ENCODE data around the gene UBTD1.
"Not testable (repeated sequence)": the region's sequence is repeated elsewhere in the genome, so short reads cannot be mapped to it uniquely, and the experiment has no call there.

The UBTD1 gene, protein sequence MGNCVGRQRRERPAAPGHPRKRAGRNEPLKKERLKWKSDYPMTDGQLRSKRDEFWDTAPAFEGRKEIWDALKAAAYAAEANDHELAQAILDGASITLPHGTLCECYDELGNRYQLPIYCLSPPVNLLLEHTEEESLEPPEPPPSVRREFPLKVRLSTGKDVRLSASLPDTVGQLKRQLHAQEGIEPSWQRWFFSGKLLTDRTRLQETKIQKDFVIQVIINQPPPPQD

DNA sequence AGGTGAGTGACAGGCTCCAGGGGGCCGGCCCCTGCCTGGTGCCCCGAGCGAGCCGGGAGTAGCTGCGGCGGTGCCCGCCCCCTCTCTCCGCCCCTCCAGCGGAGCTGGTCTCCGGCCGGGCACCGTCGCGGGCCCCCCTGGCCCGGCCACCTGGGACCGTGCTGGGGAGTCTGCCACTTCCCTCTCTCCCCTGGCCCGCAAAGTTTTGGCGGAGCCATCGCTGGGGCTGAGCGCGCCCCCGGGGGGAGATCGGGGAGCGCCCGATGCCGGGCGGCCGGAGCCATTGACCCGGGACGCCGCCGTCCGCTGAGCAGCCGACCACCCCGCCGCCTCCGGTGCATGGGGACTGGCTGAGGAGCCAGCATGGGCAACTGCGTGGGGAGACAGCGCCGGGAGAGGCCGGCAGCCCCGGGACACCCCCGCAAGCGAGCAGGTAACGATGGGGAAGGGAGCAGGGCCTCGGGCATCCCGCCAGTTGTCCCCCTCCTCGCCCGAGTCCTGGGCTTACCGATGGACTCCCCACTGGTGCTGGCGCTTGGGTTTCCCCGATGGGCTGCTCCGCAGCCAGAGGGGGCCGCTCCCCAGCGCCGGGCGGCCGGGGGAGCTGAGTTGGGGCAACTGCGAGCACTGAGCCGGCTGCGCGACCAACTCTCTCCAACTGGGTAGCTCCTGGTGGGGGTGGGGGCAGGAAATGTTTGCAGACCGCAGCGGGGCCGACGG lies at the start of gene UBTD1:
TSS of gene UBTD1 (plus strand) at position 84 of the 720 bp plus-strand sequence. CDS start at position 364, 280 bp downstream.
- no peak for DNase-seq (ENCODE audit: low read depth)

DNA sequence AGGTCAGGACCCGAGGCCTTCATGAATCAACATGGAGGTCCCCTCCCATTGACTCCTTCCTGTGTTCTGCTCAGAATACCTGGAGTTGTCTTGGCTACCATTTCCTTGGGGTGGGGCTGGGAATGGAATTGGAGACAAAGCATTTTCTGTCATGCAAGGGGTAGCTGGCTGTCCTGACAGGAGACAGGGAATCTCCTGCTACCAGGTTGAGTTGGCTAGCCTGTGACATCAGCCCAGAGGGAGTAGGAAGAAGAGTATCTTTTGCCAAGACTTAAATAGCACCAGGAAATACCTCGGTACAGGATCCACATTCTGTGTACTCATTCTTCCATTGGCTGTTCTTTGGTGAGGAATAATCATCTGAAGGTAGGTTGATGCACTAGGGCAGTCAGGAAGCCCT lies 47.9 kb upstream of the UBTD1 start:
- no peak for DNase-seq (ENCODE audit: low read depth)

DNA sequence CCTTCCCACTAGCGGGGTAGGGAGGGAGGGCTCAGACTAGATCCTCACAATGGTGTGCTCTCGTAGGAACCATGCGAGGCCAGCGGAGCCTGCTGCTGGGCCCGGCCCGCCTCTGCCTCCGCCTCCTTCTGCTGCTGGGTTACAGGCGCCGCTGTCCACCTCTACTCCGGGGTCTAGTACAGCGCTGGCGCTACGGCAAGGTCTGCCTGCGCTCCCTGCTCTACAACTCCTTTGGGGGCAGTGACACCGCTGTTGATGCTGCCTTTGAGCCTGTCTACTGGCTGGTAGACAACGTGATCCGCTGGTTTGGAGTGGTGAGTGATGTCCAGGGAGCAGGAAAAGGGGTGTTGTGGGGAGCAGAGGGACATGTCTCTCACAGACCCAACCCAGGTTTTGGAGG lies 47.1 kb upstream of the UBTD1 start:
- DNase-seq (ENCODE audit: low read depth), result no peak

DNA sequence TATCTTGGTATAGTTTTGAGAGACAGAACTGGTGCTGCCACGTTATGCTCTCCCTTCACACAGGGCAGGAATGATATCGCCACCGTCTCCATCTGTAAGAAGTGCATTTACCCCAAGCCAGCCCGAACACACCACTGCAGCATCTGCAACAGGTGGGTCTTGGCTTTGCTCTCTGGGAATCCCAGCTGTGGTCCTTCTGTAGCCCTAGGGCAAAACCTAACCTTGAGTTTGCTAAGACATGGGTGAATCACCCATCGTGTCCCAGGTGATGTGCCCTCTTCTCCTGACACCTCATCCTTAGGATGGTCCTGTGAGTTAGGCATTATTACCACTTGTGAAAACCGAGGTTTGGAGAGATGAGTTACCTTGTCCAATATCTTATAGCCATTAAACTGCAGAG lies 46.4 kb upstream of the UBTD1 start:
- DNase-seq (ENCODE audit: low read depth), result no peak

DNA sequence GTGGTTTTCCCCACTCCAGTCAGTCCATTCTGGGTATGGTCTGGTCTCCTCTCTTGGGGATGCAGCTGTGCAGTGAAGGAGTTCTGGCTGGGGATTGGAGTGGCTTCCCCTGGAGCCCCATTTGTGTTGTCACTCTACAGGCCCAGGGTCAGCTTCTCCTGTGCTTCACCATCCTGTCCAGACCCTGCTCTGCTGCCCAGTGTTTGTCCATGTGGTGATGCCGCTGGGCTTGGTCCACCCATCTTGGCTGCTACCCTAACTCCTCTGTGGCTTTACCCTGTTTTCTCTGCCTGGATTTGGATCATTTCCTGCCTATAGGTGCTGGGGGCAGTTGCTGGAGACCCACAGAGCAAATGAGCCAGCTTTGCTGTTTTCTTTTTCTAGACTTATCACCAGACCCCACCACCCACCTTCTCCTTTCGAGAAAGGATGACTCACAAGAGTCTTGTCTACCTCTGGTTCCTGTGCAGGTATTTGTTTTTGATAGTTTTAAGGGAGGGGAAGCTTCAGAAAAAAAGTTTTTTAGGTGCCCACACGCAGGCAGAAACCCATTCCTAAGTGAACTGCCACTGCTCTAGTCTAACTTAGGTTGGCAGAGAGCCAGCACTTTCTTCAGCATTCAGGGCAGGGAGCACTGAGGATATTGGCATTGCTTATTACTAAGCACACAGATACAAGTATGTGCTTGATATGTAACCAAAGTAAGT lies 44.2 kb upstream of the UBTD1 start:
- DNase-seq (ENCODE audit: low read depth), result peak; percentile 21

DNA sequence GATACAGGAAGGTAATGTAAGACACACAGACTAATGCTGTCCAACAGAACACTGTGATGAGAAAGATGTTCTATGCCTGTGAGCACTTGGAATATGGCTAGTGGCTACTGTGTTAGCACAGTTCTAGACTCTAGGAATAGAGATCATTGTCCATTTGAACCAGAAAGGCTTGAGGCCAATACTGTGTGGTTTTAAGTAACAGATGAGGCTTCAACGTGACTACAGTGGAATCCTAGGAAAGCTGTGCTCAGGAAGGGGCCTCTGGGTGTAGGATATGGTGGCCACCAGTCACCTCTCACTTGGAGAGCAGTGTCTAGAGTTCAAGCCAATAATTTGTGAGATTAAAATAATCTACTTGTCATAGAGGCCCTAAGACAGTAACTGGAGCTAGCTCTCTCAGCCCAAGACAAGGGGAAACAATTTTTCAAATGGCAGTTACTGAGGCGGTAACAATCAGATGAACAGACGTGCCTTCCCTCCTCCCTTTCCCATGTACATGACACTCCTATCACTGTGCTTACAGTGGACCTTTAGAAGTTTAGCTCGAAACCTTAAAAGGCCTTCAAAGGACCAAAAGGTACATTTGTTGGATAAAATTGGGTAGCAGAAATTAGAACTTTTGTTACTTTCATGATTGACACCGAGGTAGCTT lies 42.6 kb upstream of the UBTD1 start:
- no peak for DNase-seq (ENCODE audit: low read depth)

DNA sequence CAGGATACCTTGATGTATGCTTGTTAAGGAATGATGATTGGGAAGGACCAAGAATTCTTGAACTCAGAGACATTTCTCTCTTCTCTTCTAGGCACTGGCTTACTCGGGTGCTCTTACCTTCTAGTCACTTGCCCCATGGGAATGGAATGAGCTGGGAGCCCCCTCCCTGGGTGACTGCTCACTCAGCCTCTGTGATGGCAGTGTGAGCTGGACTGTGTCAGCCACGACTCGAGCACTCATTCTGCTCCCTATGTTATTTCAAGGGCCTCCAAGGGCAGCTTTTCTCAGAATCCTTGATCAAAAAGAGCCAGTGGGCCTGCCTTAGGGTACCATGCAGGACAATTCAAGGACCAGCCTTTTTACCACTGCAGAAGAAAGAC lies 42.0 kb upstream of the UBTD1 start:
- DNase-seq (ENCODE audit: low read depth), result no peak

DNA sequence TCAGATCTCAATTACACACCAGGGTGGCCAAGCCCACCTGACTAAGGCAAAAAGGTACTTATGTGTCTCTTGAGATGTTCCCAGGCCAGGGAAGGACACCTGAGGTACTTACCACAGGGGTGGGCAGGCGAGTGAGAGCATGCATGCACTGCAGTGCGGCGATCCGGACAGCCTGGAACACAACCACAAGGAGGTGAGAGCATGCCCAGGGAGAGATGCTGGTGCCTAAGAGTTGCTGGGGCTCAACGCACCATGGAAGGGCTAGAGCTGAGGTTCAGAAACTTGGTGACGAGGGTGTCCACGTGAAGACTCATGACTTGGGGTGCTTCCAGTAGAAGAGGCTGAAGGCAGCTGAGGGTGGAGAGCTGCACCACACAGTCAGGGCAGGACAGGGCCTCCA lies 39.6 kb upstream of the UBTD1 start:
- DNase-seq (ENCODE audit: low read depth), result no peak

DNA sequence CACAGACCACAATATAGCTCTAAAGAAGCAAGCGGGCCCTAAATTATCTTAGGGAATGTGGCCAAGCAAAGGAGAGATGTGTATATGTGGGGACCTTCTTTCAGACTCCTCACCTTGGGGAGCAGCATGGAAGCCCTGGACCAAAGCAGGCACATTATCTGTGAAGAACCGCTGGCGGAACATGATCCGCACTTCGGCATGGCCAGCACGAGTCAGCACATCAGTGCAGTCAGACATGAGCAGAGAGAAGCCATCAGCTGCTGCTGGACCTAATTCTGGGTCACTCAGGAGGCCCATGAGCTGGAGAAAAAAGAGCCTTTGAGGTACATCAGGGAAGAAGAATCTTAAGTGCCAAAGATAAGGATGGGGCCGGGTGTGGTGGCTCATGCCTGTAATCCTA lies 38.8 kb upstream of the UBTD1 start:
- DNase-seq (ENCODE audit: low read depth), result no peak

DNA sequence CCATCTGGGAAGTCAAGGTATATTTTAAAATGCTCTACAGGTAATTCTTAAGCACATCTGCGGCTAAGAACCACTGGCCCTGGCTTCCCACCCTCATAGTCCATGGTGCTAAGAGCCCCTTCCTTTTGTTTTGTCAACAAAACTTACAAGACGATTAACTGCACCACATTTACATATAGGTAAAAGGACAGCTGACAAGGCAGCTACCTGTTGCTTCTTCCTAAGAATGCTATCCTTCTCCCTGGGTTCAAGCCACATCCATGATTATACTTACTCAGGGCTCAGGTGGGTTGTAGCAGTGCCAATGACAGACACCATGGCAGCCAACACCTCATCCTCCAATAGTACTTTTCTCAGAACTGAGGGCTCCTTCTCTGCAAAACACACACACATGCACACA lies 36.4 kb upstream of the UBTD1 start:
- DNase-seq (ENCODE audit: low read depth), result no peak

DNA sequence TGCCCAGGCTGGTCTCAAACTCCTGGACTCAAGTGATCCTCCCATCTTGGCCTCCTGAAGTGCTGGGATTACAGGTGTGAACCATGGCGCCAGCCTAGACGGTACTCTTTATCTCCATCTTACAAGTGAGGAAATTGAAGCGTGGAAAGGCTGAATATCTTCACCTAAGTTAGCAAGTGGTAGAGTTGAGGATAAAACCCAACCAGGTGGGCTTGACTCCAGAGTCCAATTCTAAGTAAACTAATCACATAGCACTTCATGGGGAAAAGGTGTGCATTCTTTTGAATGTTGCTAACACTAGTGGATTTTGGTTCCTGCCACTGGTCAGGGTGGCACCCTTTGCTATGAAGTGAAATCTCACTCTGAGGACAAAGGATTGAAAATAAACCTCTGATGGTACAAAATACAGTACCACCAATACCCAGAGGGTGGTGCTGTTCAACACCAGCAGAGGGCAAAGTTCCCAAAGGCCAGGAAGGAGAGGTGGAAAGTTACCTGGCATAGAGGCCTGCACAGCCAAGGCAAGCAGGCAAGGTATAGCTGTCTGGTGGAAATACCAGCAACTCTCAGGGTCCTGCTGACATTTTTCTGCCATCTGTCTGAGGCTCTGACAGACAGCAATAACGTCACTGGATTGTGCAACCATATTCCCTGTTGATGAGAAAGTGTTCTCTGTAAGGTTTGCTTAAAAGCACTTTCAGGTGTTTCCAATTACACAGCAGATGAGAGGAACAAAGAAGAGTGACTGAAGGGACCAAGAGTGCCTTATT lies 35.2 kb upstream of the UBTD1 start:
- DNase-seq (ENCODE audit: low read depth), result peak; percentile 36

DNA sequence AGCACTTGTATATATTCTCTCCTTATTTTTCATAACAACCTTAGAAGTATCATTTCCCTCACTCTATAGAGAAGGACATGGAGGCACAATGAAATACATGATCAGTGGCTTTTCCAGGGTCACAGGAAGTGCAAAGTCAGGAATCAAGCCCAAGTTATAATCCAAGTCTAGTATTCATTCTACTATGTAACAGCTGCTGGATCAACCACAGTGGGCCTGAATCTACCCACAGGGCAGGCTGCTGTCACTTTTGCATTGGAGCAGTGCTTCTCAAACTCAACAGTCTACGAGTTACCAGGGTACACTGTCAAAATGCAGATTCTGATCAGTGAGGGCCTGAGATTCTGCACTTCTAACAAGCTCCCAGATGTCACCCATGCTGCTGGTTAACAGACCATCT lies 34.5 kb upstream of the UBTD1 start:
- DNase-seq (ENCODE audit: low read depth), result no peak

DNA sequence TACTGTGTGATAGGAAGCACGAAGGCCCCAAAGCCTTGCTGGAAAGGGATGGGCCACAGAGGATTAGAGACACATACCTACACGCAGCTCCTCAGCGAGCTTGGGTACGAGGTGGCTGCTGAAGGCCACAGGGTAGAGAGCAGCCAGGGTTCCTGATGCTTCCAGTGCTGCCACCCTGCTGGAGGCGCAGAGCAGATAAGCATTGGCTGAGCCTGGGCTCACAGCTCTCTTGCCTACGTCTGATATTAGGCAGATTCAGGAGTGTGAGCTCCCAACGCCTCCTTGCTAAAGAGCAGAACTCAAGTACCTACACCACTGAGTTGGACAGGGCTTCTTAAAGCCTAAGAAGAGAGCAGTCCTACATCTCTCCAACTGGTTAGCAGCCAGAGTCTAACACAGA lies 32.7 kb upstream of the UBTD1 start:
- DNase-seq (ENCODE audit: low read depth), result no peak

DNA sequence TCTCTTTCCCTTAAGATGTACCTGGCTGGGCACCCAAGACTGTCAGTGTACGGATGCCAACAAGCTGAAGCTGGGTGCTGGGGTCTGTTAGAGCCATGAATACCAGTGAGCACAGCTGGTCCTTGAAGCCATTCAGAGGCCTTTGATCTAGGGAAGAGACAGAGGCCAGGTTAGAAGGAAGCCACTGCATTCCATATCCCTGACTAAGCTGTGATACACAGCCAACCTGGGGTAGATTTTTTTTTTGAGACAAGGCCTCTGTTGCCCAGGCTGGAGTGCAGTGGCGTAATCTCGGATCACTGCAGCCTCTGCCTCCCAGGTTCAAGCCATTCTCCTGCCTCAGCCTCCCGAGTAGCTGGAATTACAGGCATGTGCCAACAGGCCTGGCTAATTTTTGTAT lies 32.0 kb upstream of the UBTD1 start:
- no peak for DNase-seq (ENCODE audit: low read depth)

DNA sequence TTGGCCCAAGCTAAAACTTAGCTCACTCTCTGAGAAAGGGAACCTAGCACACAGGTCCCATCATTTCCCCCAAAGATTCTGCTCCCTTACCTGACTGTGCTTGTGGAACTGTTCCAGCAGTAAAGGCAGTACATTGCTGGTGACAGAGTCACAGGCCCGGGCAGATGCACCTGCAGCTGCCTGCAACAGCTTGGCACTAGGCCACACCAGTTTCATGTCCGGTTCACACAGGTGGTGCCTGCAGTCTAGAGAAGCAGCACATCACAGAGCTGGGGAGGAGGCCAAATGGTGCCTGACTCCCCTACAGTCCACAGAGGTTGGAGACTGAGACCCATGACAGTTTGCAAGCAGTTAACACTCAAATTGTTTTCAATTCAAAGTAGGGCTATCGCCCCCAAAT lies 30.6 kb upstream of the UBTD1 start:
- DNase-seq (ENCODE audit: low read depth), result no peak

DNA sequence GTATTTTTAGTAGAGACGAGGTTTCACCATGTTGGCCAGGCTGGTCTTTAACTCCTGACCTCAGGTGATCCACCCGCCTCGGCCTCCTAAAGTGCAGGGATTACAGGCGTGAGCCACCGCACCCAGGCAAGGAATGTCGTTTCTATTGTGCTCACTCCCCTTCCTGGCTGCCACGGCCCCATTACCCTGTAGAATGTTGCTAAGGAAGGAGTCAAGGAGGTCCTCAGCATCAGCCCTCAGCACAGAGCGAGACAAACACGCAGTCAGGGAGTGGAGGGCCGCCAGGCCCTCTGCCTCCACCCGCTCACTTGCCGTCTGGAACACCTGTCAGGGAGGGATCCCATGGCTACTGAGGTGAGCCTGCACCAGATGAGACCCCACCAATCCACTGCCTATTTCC lies 29.9 kb upstream of the UBTD1 start:
- not testable (repeated sequence) for DNase-seq (ENCODE audit: low read depth)

DNA sequence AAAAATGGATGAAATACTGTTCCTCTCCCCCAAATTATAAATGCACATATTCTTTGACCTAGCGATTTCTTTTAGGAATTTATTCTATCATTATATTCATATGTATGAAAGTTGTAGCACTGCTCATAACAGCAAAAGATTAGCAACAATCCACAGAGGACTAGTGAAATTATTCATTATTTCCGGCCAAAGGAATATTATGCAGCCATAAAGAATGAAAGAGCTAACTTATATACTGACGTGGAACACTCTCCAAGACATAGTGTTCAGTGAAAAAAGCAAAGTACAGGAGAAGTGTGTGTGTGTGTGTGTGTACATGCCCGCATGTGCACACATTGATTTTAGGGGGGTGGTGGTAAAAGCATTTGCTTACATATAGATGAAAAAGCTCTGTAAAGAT lies 23.8 kb upstream of the UBTD1 start:
- no peak for DNase-seq (ENCODE audit: low read depth)

DNA sequence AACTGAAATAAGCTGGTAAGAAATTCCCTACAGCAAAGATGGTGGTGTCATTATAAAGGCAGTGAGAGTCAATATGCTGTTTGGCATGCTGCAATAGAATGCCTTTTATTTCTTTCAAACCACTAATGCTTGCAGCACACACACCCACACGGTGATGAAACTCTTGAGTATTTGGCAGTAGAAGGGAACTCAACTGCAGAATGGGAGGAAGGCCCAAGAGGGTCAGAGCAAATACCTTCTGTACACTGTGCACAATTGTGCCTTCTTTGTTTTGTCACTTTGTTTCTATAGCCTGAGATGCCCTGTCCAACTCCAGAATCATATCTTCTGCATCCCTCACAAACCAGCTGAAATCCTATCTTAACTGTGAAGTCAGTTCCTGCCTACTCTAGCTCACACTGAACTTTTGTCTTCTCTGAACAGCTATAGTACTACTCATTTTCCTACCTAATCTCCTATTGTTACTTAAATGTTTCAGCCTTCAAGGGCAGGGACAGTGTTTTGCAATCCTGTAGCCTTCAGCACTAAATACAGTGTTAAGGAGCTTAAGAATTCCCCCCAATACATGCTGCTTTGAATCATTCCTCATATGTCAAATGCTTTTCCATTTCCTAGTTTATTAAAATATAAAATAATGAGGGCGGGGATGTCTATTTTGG lies 22.7 kb upstream of the UBTD1 start:
- DNase-seq (ENCODE audit: low read depth), result peak; percentile 56

DNA sequence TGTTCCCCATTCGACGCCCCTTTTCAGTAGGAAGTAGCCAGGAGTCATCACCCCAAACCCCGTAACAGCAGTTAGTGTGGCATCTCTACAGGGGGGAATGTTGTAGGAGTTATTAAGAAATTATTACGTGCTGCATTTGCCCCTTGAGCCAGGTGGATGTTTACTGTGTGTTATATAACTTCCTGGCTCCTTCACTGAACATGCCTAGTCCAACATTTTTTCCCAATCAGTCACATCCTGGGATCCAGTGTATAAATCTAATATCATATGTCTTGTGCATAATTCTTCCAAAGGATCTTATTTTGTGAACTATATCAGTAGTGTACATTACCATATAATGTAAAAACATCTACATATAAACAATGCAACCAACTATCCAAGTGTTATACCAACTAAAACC lies 19.3 kb upstream of the UBTD1 start:
- DNase-seq (ENCODE audit: low read depth), result not testable (repeated sequence)

DNA sequence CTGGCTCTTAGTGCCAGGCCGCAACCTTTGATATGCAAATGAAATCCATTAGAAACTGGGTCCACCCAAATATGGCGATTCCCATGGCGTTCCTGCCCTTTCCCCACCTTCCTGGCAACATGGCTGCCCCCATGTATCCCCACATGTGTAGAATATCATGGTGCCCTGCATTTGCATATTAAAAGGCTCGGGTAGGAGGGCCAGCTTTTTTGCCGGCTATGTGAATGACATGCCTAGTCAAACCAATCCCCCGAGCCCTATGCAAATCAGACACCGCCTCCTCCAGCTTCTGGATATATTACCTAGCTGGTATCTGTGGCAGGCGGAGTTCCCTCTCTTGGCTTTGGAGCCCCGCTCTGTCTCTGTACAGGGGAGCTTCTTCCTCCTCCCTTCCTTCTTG lies 18.8 kb upstream of the UBTD1 start:
- no peak for DNase-seq (ENCODE audit: low read depth)

DNA sequence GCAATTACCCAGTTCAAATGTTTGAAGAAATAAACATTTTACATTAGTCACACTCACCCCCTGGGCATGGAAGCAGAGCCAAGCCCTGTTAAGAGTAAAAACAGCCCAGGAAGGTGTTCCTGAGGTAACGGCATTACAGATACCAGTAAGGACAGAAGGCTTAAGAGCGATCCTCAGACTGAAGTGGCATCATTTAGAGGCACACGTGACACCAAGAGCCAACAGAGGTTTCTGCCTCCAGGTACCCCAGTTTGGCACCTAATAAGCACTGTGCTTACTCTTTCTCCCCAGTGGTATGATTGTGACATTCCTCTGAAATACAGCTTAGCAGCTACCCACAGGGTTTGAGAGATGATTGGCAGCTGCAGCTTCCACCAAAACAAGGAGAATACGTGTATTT lies 17.7 kb upstream of the UBTD1 start:
- no peak for DNase-seq (ENCODE audit: low read depth)

DNA sequence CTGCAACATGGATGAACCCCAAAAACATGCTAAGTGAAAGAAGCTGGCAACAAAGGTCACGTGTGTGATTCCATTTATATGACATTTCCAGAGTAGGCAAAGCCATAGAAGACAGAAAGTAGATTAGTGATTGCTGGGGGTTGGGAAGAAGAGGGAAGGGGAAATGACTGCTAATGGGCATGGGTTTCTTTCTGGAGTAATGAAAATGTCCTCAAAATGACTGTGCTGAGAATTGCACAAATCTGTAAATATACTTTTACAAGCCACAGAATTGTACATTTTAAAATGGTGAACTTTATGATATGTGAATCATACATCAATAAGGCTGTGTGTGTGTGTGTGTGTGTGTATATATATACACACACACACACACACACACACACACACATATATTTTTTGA lies 16.3 kb upstream of the UBTD1 start:
- no peak for DNase-seq (ENCODE audit: low read depth)

Measured in stromal cell of bone marrow (primary cell).